Activated CD8-positive, alpha-beta T cell treated with anti-CD3 and anti-CD28 coated beads, Interleukin-2, amount 10 ng/mL, durations not matched to agents 7 days and 5 days (primary cell): Measurements from ENCODE around the gene SLC50A1. TPM values are rescaled to one million over a fixed set of nuclear protein-coding genes. Genes with fewer than 3 reads are reported as not detected.
A peak's percentile ranks its signal among the peaks of the same experiment; 100 is the strongest.

ENCODE experiments used
- ATAC-seq: fragments of 150-1000 bp; cut with Tn5 transposase; one replicate; pipeline ENCODE4 v1.10.0; 2021; ENCODE audit warnings: moderate library complexity
- CTCF ChIA-PET: fragments of 350-600 bp; sonication (Branson Sonifier 250); formaldehyde crosslinking; loops from one replicate; lab custom pipeline; 2021; ENCODE audit warnings: antibody characterized with exemption; lab: Charles Lee
- POLR2A ChIA-PET: fragments of 350-600 bp; sonication (Branson Sonifier 250); formaldehyde crosslinking; loops from one replicate; lab custom pipeline; 2021; ENCODE audit warnings: antibody characterized with exemption; lab: Charles Lee
- DNase-seq: peaks from one replicate; pipeline ENCODE4 v3.0.0-alpha.2; 2020
- H3K27ac Mint-ChIP-seq: one replicate; pipeline ENCODE4 v1.8.0; 2021; ENCODE audit warnings: mild to moderate bottlenecking, mixed read lengths
- H3K27me3 Mint-ChIP-seq: one replicate; pipeline ENCODE4 v1.8.0; 2021; ENCODE audit warnings: low read depth, mixed read lengths
- H3K36me3 Mint-ChIP-seq: one replicate; pipeline ENCODE4 v1.8.0; 2021; ENCODE audit warnings: low read depth, mixed read lengths
- H3K4me1 Mint-ChIP-seq: one replicate; pipeline ENCODE4 v1.8.0; 2021; ENCODE audit warnings: low read depth, mixed read lengths
- H3K4me3 Mint-ChIP-seq: one replicate; pipeline ENCODE4 v1.8.0; 2021; ENCODE audit warnings: mild to moderate bottlenecking, mixed read lengths
- H3K9me3 Mint-ChIP-seq: one replicate; pipeline ENCODE4 v1.8.0; 2022; ENCODE audit warnings: mixed read lengths; ENCODE audit not compliant: insufficient read depth
- total RNA-seq, 2 experiments: library from RNA; stranded (reverse); gene quantifications; one replicate each; pipeline ENCODE4 v1.2.3, GENCODE V29; 2021

SLC50A1 gene
- total RNA-seq, 2 experiments from 2014 or later, result 37.5 to 38.9 TPM

DNA sequence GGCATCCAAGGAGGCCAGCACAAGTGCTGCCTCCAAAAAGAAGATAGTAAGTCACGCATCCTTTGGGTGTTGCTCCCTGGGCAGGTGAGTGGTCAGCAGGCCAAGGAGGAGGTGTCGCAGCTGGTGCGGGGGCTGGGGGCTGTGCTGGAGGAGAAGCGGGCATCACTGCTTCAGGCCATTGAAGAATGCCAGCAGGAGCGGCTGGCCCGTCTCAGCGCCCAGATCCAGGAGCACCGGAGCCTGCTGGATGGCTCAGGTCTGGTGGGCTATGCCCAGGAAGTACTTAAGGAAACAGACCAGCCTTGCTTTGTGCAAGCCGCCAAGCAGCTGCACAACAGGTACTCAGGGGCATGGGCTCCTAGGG lies 42.2 kb downstream of the SLC50A1 start:
- Mint-ChIP-seq H3K4me1 (peaks cover 38% of the 10 kb centered on the region), H3K4me3 (no peak overlapping the region), H3K27ac (no peak overlapping the region), H3K9me3 (no peaks in the 10 kb centered on the region), H3K27me3 (no peaks in the 10 kb centered on the region), H3K36me3 (peaks cover 46% of the 10 kb centered on the region)
- POLR2A ChIA-PET, result interaction anchor here (0.9 to 7.0 kb wide), 3 partner anchors 15 to 49 kb away, joined by 4 to 68 read pairs (median 4); partner anchors contain the start of gene MTX1
- ATAC-seq (no peak), DNase-seq (no peak)
- CTCF ChIA-PET, result interaction anchor here (0.8 to 7.6 kb wide), 13 partner anchors 10 to 93 kb away, joined by 3 to 161 read pairs (median 4); partner anchors contain the start of genes MTX1 and THBS3

DNA sequence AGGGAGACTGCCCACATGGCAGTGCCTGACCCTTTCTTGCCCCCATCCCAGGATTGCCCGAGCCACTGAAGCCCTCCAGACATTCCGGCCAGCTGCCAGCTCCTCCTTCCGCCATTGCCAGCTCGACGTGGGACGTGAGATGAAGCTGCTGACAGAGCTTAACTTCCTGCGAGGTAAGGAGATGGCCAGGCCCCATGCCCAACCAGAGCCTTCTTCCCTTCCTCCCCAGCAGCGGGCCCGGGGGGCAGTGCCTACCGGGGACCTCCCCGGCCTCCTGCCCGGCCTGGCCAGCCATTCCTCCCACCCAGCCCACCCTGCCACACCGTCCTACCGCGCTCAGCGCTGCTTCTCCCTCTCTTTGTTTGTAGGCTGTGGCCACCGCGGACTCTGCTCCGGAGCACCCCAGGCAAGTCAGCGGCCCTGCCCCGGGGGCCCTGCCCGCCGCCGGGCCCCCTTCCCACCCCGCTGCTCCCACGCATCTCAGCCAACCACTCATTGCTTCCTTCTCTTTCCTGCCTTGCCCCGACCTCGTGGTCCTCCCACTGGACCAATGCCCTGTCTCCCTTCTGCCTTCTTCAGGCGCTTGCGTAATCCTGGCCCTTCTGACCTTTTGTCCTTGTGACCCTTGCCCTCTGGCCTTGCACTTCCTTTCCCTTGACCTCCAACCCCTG lies 42.9 kb downstream of the SLC50A1 start:
- Mint-ChIP-seq H3K27ac (no peak overlapping the region), H3K4me3 (no peak overlapping the region), H3K9me3 (no peaks in the 10 kb centered on the region), H3K36me3 (peaks cover 47% of the 10 kb centered on the region), H3K4me1 (peaks cover 32% of the 10 kb centered on the region), H3K27me3 (no peaks in the 10 kb centered on the region)
- ChIA-PET CTCF (interaction anchor here (1.2 to 7.6 kb wide), 4 partner anchors 15 to 93 kb away, joined by 4 to 161 read pairs (median 12); partner anchors contain the start of genes MTX1 and THBS3), POLR2A (interaction anchor here (7.0 kb wide), 1 partner anchor 15 kb away, joined by 68 read pairs; no protein-coding TSS in a partner anchor)
- DNase-seq (peak; percentile 18), ATAC-seq (no peak)

DNA sequence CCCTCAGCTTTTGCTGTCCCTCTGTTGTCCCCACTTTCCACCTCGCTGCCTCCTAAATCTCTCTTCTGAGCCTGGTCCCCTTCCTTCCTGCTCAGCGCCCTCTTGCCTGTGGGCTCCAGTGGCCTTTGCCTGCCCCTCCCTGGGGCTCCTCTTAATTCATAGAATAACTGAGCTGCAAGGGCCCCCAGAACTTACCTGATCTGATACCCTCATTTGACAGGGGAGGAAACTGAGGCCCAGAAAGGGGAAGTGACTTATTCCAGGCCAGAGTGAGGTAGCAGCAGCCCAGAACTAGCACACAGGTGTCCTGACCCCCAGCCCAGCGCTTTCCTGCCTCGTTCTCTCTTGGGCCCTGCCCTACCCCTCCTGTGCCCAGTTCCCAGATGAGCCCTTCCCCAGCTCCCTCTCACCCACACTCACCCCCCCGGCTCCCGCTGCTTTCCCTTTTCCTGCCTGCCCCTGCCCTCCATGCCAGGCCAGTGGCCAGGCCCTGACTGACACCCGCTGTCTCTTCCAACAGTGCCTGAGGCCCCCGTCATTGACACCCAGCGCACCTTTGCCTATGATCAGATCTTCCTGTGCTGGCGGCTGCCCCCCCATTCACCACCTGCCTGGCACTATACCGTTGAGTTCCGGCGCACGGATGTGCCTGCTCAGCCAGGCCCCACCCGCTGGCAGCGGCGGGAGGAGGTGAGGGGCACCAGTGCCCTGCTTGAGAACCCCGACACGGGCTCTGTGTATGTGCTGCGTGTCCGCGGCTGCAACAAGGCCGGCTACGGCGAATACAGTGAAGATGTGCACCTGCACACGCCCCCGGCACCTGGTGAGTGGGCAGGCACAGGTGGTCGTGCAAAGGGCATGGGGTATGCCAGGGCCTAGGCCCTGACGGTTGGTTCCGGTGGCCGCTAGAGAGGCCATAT lies 43.7 kb downstream of the SLC50A1 start:
- POLR2A ChIA-PET, result no interaction called here
- Mint-ChIP-seq H3K36me3 (peaks cover 43% of the 10 kb centered on the region), H3K4me3 (no peak overlapping the region), H3K27me3 (no peaks in the 10 kb centered on the region), H3K9me3 (no peaks in the 10 kb centered on the region), H3K4me1 (peaks cover 27% of the 10 kb centered on the region), H3K27ac (no peak overlapping the region)
- DNase-seq (no peak), ATAC-seq (no peak)
- CTCF ChIA-PET, result interaction anchor here (0.6 to 7.6 kb wide), 4 partner anchors 14 to 28 kb away, joined by 3 to 161 read pairs (median 4); no protein-coding TSS in a partner anchor

DNA sequence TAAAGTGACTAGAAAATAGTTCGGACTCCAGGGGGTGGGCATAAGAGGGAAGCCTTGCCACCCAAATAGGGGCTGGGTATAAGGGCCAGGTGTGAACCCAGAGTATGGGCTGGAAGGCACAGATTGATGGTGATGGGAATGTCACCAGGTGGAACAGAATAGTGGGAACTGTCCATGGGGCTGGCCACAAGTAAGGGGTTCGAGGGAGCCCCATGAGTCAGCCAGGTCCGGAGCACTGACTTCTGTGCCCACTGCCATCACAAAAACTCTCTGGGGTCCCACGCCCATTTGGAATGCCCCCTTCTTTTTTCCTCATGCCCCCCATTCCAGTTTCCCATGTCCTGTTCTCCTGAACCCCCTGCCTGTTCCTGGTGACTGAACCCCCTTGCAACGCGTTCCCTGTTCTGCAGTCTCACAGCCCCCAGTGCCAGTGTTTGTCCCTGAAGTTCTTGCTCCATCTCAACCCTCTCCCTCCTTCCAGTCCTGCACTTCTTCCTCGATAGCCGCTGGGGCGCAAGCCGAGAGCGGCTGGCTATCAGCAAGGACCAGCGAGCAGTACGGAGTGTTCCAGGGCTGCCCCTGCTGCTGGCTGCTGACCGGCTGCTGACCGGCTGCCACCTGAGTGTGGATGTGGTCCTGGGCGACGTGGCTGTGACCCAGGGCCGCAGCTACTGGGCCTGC lies 45.9 kb downstream of the SLC50A1 start:
- ATAC-seq (no peak), DNase-seq (no peak)
- peaks cover 9% of the 10 kb centered on the region for H3K4me1 Mint-ChIP-seq
- H3K36me3 Mint-ChIP-seq, result peaks cover 41% of the 10 kb centered on the region
- no peaks in the 10 kb centered on the region for H3K27me3 Mint-ChIP-seq
- H3K4me3 Mint-ChIP-seq, result no peak overlapping the region
- ChIA-PET POLR2A (no interaction called here), CTCF (no interaction called here)
- H3K27ac Mint-ChIP-seq, result no peak overlapping the region
- no peaks in the 10 kb centered on the region for H3K9me3 Mint-ChIP-seq

DNA sequence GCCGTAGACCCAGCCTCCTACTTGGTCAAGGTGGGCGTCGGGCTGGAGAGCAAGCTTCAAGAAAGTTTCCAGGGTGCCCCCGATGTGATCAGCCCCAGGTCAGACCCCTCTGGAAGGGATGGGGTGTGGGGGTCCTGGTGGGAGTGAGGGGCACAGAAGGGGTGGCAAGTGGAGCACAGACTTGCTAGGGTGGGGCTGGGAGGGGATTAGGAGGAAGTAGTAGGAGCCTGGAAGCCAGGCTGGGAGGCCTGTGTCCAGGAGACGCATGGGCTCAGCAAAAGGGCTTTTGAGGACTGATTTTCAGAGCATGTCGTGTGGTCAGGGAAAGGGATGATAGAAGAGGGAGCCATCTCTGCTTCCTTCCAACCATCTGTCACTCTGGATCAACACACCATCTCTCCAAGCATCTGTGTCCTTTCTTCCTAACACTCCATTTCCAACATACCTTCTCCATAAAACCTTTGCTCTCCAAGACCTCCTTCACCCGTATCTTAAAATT lies 46.4 kb downstream of the SLC50A1 start:
- no peak overlapping the region for H3K4me3 Mint-ChIP-seq
- DNase-seq, result no peak
- H3K27me3 Mint-ChIP-seq, result no peaks in the 10 kb centered on the region
- peaks cover 37% of the 10 kb centered on the region for H3K36me3 Mint-ChIP-seq
- ChIA-PET CTCF (interaction anchor here (0.8 to 1.0 kb wide), 2 partner anchors 9 to 97 kb away, joined by 4 read pairs; partner anchors contain the start of gene KRTCAP2), POLR2A (no interaction called here)
- ATAC-seq, result no peak
- no peaks in the 10 kb centered on the region for H3K9me3 Mint-ChIP-seq
- peaks cover 3% of the 10 kb centered on the region for H3K4me1 Mint-ChIP-seq
- no peak overlapping the region for H3K27ac Mint-ChIP-seq

DNA sequence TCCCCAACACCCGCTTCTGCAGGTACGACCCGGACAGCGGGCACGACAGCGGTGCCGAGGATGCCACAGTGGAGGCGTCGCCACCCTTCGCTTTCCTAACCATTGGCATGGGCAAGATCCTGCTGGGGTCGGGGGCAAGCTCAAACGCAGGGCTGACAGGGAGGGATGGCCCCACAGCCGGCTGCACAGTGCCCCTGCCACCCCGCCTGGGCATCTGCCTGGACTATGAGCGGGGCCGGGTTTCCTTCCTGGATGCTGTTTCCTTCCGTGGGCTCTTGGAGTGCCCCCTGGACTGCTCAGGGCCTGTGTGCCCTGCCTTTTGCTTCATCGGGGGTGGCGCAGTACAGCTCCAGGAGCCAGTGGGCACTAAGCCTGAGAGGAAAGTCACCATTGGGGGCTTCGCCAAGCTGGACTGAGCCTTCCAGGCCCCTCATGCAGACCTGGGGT lies 48.1 kb downstream of the SLC50A1 start:
- ChIA-PET POLR2A (no interaction called here), CTCF (interaction anchor here (2.4 kb wide), 1 partner anchor 11 kb away, joined by 11 read pairs; the partner anchor contains the start of gene KRTCAP2)
- H3K9me3 Mint-ChIP-seq, result no peaks in the 10 kb centered on the region
- peaks cover 28% of the 10 kb centered on the region for H3K36me3 Mint-ChIP-seq
- DNase-seq (no peak), ATAC-seq (no peak)
- no peak overlapping the region for H3K27ac Mint-ChIP-seq
- H3K4me3 Mint-ChIP-seq, result no peak overlapping the region
- peaks cover 11% of the 10 kb centered on the region for H3K4me1 Mint-ChIP-seq
- no peaks in the 10 kb centered on the region for H3K27me3 Mint-ChIP-seq

DNA sequence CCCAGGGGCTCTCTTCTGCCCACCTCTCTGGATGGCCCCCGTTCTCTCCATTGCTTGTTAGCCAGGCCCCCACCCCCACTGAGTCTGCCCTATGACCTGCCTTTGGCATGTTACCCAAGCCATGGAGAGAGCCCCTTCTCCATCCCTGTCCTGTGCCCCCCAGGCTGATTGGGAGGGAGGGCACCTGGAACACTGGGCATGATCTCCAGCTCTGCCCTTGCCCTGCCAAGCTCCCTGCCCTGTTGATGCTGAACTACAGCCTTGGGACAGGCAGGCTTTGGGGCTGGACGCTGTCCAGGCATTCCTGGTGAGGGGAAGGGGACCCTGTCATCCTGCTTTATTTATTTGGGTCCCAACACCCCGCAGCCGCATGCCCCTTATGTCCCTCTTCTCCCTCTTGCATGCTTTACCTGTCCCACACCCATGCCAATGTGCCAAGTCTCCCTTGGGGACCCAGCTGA lies 48.7 kb downstream of the SLC50A1 start:
- no peak overlapping the region for H3K27ac Mint-ChIP-seq
- H3K27me3 Mint-ChIP-seq, result no peaks in the 10 kb centered on the region
- peaks cover 22% of the 10 kb centered on the region for H3K36me3 Mint-ChIP-seq
- no peaks in the 10 kb centered on the region for H3K9me3 Mint-ChIP-seq
- ChIA-PET CTCF (interaction anchor here (1.7 to 2.4 kb wide), 2 partner anchors 9 to 11 kb away, joined by 11 read pairs; partner anchors contain the start of gene KRTCAP2), POLR2A (interaction anchor here (1.4 kb wide), 1 partner anchor 9 kb away, joined by 7 read pairs; no protein-coding TSS in a partner anchor)
- H3K4me1 Mint-ChIP-seq, result peaks cover 11% of the 10 kb centered on the region
- no peak for ATAC-seq
- H3K4me3 Mint-ChIP-seq, result no peak overlapping the region
- DNase-seq, result no peak

DNA sequence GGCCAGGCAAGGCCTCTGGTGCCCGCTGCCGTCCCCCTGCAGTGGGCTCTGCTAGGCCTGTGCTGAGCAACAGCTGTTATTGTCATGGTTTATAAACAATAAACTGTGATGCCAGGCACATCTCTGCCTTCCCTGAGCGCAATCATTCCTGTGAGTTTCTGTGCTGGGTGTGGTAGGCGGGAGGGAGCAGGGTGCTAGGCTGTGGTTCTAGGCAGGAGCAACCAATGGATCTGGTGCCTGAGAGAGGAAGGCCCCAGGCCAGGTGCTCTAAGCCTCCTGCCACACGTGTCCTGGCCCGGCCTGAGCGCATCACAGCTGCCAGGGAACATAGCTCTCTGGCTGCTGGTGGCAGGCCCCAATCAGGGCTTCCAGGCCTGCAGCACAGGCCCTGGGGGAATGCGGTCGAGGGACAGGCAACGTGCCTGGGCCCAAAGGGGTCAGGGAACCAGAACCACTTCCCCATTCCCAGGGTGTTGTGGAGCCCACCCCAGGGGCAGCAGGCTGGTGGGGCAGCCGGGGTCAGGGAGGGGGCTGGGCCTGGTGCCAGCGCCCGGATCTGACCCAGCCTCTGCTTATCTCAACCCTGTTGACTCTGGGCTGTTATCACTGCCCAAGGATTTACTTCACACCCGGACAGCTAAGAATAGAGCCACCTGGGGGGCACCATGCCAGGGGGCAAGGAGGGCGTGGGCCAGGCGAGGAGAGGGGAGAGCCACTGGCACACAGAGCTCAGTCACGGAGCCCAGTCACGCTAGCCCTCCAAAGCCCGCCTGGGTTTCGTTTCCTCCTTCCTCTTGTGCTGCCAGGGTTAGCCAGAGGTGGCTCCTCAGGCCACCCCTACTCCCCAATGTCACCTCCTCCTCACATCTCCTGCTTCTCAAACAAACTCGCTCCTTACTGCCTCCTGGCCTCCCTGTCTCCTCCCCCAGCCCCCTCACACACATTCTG lies 49.5 kb downstream of the SLC50A1 start:
- DNase-seq (no peak), ATAC-seq (no peak)
- Mint-ChIP-seq H3K4me3 (no peak overlapping the region), H3K27me3 (no peaks in the 10 kb centered on the region), H3K9me3 (no peaks in the 10 kb centered on the region), H3K4me1 (peaks cover 11% of the 10 kb centered on the region), H3K27ac (peak overlapping the region; percentile 6), H3K36me3 (peaks cover 15% of the 10 kb centered on the region)
- CTCF ChIA-PET, result interaction anchor here (1.7 to 2.4 kb wide), 2 partner anchors 9 to 12 kb away, joined by 11 read pairs; partner anchors contain the start of gene KRTCAP2
- POLR2A ChIA-PET, result interaction anchor here (0.6 to 1.4 kb wide), 3 partner anchors 9 to 1139 kb away, joined by 3 to 7 read pairs (median 3); no protein-coding TSS in a partner anchor

DNA sequence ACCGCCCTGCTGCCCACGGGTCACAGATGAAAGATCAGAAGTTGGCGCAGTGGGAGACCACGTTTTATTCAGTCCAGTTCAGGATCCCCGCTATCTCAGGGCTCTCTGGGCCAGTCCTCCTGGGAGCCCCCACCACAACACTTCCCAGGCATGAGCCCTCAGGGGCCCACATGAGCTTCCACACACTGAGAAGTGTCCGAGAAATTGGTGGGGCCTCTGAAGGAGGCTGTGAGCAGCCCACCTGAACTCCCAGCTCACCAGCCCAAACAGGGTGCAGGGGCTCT lies 50.1 kb downstream of the SLC50A1 start:
- H3K4me3 Mint-ChIP-seq, result no peak overlapping the region
- H3K36me3 Mint-ChIP-seq, result peaks cover 15% of the 10 kb centered on the region
- peaks cover 11% of the 10 kb centered on the region for H3K4me1 Mint-ChIP-seq
- ATAC-seq (no peak), DNase-seq (no peak)
- peak overlapping the region; percentile 6 for H3K27ac Mint-ChIP-seq
- ChIA-PET CTCF (interaction anchor here (1.7 to 2.4 kb wide), 2 partner anchors 8 to 13 kb away, joined by 11 read pairs; partner anchors contain the start of gene KRTCAP2), POLR2A (interaction anchor here (0.6 to 1.4 kb wide), 3 partner anchors 8 to 1138 kb away, joined by 3 to 7 read pairs (median 3); no protein-coding TSS in a partner anchor)
- H3K9me3 Mint-ChIP-seq, result no peaks in the 10 kb centered on the region
- no peaks in the 10 kb centered on the region for H3K27me3 Mint-ChIP-seq
